GM21786 (cell line): ENCODE results near the gene HLA-F.

ENCODE experiments used
- ATAC-seq: cut with Tn5 transposase; IDR thresholded peaks from one replicate; pipeline ENCODE4 v1.9.1; 2021; ENCODE audit not compliant: unreplicated experiment

The HLA-F gene

DNA sequence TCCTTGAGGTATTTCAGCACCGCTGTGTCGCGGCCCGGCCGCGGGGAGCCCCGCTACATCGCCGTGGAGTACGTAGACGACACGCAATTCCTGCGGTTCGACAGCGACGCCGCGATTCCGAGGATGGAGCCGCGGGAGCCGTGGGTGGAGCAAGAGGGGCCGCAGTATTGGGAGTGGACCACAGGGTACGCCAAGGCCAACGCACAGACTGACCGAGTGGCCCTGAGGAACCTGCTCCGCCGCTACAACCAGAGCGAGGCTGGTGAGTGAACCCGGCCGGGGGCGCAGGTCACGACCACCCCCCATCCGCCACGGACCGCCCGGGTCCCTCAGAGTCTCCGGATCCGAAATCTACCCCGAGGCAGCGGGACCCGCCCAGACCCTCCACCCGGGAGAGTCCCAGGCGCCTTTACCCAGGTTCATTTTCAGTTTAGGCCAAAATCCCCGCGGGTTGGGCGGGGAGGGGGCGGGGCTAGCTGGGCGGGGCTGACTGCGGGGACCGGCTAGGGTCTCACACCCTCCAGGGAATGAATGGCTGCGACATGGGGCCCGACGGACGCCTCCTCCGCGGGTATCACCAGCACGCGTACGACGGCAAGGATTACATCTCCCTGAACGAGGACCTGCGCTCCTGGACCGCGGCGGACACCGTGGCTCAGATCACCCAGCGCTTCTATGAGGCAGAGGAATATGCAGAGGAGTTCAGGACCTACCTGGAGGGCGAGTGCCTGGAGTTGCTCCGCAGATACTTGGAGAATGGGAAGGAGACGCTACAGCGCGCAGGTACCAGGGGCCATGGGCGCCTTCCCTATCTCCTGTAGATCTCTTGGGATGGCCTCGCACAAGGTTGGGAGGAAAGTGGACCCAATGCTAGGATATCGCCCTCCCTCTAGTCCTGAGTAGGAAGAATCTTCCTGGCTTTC lies 693 bp downstream of the HLA-F start:
- ATAC-seq = no peak

DNA sequence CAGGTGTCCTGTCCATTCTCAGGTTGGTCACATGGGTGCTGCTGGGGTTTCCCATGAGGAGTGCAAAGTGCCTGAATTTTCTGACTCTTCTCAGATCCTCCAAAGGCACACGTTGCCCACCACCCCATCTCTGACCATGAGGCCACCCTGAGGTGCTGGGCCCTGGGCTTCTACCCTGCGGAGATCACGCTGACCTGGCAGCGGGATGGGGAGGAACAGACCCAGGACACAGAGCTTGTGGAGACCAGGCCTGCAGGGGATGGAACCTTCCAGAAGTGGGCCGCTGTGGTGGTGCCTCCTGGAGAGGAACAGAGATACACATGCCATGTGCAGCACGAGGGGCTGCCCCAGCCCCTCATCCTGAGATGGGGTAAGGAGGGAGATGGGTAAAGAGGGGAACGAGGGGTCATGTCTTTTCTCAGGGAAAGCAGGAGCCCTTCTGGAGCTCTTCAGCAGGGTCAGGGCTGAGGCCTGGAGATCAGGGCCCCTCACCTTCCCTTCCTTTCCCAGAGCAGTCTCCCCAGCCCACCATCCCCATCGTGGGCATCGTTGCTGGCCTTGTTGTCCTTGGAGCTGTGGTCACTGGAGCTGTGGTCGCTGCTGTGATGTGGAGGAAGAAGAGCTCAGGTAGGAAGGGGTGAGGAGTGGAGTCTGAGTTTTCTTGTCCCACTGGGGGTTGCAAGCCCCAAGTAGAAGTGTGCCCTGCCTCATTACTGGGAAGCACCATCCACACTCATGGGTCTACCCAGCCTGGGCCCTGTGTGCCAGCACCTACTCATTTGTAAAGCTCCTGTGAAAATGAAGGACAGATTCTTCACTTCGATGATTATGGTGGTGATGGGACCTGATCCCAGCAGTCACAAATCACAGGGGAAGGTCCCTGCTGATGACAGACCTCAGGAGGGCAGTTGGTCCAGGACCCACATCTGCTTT lies 2.0 kb downstream of the HLA-F start:
- ATAC-seq = no peak

- no peak for ATAC-seq
These were observed 2.8 kb downstream of the HLA-F start for GRCh38 chr6:29726001-29726400.

- no peak for ATAC-seq
These were observed 3.4 kb downstream of the HLA-F start for GRCh38 chr6:29726571-29727194.

DNA sequence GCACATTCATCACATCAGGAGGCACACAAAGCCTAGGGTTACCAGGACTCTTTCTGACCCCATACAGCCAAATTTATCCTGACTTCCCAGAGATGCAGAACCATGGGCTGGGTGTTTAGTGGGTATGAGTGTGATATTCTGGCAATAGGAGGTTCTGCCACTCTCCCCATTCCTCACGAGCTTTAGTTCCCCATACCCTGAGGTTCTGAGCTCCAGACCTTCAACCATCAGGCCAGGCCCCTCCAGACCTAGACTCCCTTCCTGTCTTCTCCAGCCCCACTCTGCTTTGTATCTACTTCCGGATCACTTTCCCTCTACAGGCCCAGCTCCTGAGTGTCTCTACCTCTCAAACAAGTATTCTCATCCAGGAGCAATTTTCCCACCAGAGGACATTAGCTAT lies 4.4 kb downstream of the HLA-F start:
- ATAC-seq = no peak

DNA sequence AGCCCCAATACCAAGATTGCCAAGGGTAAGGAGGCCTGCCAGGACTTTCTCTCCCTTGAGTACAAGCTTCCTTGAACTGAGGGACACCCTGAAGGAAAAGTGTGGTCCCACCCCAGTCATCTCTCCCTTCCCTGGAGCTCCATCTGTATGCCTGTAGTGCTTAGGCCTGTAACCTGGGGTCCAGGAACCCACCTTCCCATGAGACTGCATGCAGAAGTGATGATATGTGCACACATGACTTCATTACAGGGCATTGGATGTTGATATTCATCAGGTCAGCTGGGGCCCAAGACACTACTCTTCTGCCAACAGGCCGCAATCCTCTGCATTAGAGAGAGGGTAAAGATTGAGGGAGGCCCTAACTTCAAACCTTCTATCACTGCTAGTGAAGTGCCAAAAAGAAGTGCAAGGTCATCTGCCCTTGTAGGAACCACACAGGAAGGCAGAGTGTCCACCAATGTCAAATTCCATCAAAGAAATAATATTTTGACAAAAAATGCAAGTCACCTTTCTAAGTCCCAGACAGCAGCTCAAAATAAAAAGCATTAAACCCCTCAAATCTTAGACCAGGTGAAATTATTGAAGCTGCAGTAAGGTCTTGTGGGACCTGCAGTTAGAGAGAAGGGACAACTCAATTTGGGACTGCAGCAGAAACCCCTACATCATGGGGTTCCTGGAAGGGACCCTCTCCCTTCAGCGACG lies 5.1 kb downstream of the HLA-F start:
- no peak for ATAC-seq

GRCh38 chr6:29728875-29729270 lies 5.6 kb downstream of the HLA-F start:
- no peak for ATAC-seq

GRCh38 chr6:29729774-29730328 lies 6.6 kb downstream of the HLA-F start:
- ATAC-seq = no peak

DNA sequence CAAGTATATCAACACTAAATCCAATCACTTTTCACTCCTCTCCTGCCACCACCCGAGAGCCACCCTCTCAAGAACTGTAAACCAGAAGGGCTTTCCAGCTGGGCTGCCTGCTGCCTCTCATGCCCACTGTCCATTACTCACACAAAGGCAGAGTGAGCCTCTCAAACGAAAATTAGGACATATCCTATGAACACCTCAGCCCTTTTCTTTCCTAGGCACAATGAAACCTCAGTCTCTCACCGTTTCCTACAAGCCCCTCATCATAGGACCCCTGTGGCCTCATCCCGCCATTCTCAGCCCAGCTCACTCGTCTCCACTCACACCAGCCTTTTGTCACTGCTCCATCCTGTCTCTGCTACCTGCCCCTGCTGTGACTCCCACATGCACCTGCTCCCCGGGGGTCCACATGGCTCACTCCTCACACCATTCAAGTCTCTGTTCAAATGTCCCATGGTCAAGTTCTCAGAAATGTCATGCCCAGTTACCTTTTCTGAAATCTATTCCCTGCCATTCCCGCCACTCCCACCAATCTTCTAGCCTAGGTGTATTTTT lies 7.4 kb downstream of the HLA-F start:
- ATAC-seq = no peak

DNA sequence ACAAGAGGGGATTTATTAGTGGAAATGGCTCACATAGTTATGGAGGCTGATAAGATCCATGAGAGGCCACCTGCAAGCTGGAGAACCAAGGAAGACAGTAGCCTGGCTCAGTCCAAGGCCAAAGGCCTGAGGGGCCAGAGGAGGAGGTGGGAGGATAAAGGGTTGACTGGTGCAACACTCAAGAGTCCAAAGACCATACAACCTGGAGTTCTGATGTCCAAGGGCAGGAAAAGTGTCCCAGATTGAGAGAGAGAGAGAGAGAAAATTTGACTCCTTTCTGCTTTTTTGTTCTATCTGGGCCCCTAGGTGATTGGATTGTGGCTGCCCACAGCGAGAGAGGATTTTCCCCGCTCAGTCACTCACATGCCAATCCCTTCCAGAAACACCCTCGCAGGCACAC lies 8.0 kb downstream of the HLA-F start:
- no peak for ATAC-seq

DNA sequence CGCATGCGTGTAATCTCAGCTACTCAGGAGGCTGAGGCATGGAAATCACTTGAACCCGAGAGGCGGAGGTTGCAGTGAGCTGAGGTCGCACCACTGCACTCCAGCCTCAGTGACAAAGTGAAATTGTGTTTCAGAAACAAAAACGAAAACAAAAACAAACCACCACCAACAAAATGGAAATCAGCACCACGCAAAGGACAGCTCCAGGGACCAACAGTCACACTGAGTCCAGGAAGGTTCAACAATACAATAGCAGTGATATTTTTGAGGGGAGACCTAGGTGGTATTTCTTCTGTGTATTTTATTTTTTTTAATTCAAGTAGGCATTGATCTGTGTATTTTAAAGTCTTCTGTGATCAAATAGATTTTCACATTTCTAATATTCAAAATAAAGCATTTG lies 9.8 kb downstream of the HLA-F start:
- ATAC-seq = no peak

- ATAC-seq = no peak
These were observed 11.1 kb downstream of the HLA-F start for GRCh38 chr6:29734046-29735018.

- no peak for ATAC-seq
These were observed 13.3 kb downstream of the HLA-F start for GRCh38 chr6:29736563-29736962.

DNA sequence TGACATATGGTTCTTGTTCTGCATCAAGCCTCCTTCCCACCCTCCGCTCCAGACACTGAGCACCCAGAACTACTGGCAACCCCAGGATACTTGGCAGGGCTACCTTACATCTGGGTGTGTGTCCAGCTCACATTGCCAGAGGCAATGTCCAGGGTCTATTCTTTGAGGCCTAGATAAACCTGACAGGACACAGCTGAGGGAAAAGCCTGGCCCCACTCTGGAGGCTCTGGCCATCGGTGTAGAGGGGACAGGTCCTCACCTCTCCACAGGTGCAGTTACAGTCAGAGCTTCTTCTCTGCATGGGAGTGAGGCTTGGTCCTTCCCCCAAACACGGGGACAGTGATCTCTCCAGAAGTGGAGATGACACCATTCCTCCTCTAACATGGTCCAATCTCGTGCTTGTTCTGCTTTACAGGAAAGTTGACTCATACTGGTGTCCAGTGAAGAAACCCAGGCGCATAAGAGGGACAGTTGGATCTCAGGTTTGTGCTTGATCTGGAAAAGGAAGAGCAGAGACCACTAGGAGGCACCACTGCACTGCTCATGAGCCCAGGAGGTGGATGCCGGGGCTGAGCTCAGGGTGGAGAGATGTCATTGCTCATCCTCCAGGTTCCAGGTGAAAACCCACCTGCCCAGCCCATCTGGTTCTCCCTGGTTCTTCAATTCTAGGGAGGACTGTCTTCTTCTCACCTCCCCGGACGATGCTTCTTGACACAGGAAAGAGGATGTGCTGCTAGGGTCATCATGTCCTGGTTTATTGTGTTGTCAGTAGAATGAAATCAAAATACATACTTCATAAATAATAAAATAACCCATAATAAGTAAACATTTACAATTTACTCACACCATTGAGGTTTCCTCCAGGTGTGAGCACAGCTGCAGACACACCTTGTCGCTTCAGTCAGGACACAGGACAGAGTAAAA lies 14.7 kb downstream of the HLA-F start:
- no peak for ATAC-seq

DNA sequence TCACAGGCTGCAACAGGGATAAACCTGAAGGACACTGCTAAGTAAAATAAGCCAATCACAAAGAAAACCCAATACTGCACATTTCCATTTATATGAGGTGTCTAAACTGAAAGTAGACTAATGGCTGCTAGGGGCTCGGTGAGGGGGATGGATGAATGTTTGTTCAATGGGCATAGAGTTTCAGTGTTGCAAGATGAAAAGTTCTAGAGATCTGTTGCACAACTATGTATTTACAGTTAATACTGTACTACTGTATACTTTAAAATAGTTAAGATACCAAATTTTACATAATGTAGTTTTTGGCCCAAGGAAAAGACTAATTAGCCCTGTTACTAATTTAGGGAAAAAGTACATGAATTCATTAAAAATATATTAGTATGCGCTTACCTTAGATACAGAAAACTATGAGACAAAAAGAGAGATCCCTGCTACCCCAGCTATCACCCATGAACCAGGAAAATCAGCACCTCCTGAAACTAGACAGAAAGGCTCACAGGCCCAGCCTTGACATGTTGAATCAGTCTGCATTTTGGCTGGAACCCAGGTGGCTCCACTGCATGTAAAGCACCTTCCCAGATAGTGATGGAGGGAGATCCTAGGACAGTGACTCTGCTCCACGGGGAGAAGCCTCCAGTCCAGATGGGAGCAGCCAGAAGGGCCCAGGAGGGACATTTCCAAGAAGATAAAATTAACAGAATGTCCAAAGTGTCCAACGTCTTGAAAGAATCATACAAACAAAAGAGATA lies 16.1 kb downstream of the HLA-F start:
- ATAC-seq = no peak

GRCh38 chr6:29739882-29740261 lies 16.6 kb downstream of the HLA-F start:
- no peak for ATAC-seq

DNA sequence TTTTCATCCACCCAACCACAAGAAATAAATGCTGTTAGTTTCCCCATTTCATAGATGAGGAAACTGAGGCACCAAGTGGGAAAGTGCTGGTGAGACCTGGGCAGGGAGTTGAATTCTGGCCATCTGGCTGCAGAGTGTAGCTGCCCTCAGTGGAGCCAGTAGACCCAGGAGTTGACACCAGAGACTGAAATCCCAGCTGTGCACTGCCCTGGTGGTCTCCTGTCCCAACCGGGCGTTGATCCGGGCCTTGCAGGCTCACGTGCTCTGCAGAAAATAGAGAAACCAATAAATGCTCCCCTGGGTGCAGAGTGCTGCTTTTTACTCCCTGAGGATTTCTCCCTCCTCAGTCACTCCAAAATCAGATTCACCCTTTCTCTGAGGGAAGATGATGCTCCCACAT lies 18.4 kb downstream of the HLA-F start:
- ATAC-seq = no peak
